Fibroblast of lung (primary cell): ENCODE data around the gene POFUT2. TPM values are rescaled to one million over a fixed set of nuclear protein-coding genes. Genes with fewer than 3 reads are reported as not detected.

Source experiments
- DNase-seq, 2 donors: peaks; one replicate each; pipeline versions ENCODE4 v3.0.0 to v3.0.0-alpha.2; 2010; ENCODE audit warnings: low read depth in 2 of 2
- H2AFZ ChIP-seq: 2 replicates; pipeline ENCODE4 v1.5.1; 2012; ENCODE audit warnings: low read length, control low read depth, inconsistent platforms
- H3K27ac ChIP-seq: 2 replicates; pipeline ENCODE4 v1.5.1; 2011; ENCODE audit warnings: low read length, control low read depth; ENCODE audit not compliant: insufficient read depth
- H3K27me3 ChIP-seq: 2 replicates; pipeline ENCODE4 v1.5.1; 2011; ENCODE audit warnings: mild to moderate bottlenecking, low read length; ENCODE audit not compliant: control insufficient read depth, insufficient read depth
- H3K36me3 ChIP-seq: 2 replicates; pipeline ENCODE4 v1.5.1; 2011; ENCODE audit warnings: low read length; ENCODE audit not compliant: control insufficient read depth, insufficient read depth
- H3K4me1 ChIP-seq: 2 replicates; pipeline ENCODE4 v1.5.1; 2011; ENCODE audit warnings: low read length; ENCODE audit not compliant: control insufficient read depth, insufficient read depth; ENCODE audit errors: extremely low read depth
- H3K4me2 ChIP-seq: 2 replicates; pipeline ENCODE4 v1.5.1; 2011; ENCODE audit warnings: low read length, control low read depth; ENCODE audit not compliant: insufficient read depth; ENCODE audit errors: extremely low read depth
- H3K4me3 ChIP-seq, 4 experiments: fragments of 200-600 bp in 1 of 4; sonication (generic) in 1 of 4; replicated peaks in 1 of 4; 2 replicates each; pipeline ENCODE4 v1.5.1; 2011 to 2016; ENCODE audit warnings: low read length in 4 of 4, low read depth in 3 of 4, mild to moderate bottlenecking in 3 of 4, control low read depth in 2 of 4, inconsistent platforms in 1 of 4, mixed read lengths in 1 of 4; ENCODE audit not compliant: insufficient read depth in 1 of 4; ENCODE audit errors: control extremely low read depth in 1 of 4
- H3K79me2 ChIP-seq: 2 replicates; pipeline ENCODE4 v1.5.1; 2012; ENCODE audit warnings: mild to moderate bottlenecking, low read length, inconsistent platforms; ENCODE audit not compliant: control insufficient read depth, insufficient read depth
- H3K9ac ChIP-seq: 2 replicates; pipeline ENCODE4 v1.5.1; 2011; ENCODE audit warnings: mild to moderate bottlenecking, low read length, control low read depth; ENCODE audit not compliant: insufficient read depth
- H3K9me3 ChIP-seq: 2 replicates; pipeline ENCODE4 v1.5.1; 2012; ENCODE audit warnings: low read depth, low read length; ENCODE audit not compliant: control insufficient read depth, insufficient read depth
- H4K20me1 ChIP-seq: 2 replicates; pipeline ENCODE4 v1.5.1; 2011; ENCODE audit warnings: low read length; ENCODE audit not compliant: control insufficient read depth, insufficient read depth; ENCODE audit errors: extremely low read depth
- CTCF ChIP-seq, 2 donors: IDR thresholded peaks in 1 of 2; conservative IDR thresholded peaks in 1 of 2; 1 replicate in 1 of 2; 2 replicates in 1 of 2; pipeline ENCODE4 v1.5.1; 2011 to 2012; ENCODE audit warnings: low read length in 2 of 2, control low read depth in 1 of 2, inconsistent platforms in 1 of 2, low read depth in 1 of 2, mild to moderate bottlenecking in 1 of 2
- EZH2 ChIP-seq: IDR thresholded peaks from 2 replicates; pipeline ENCODE4 v1.5.1; 2012; ENCODE audit warnings: low read length, control low read depth, mild to moderate bottlenecking; ENCODE audit errors: missing control alignments
- polyA plus RNA-seq, 2 donors: library from polyadenylated mRNA; depleted of rRNA in 1 of 2; stranded (reverse) in 1 of 2; unstranded in 1 of 2; fragments of >200 nt; gene quantifications; 2 replicates each; pipeline ENCODE4 v1.2.1, GENCODE V29; 2011 to 2012; ENCODE audit warnings: missing spikeins in 1 of 2
- total RNA-seq: library from RNA; depleted of rRNA; stranded (reverse); fragments of >200 nt; gene quantifications from 2 replicates; pipeline ENCODE4 v1.2.1, GENCODE V29; 2014

The POFUT2 gene
- total and polyA plus RNA-seq, 2 donors (not counting 1 experiment from before 2014, with no cell fraction given), result 56.0 to 60.3 TPM

- Histone ChIP-seq H3K27ac (peak overlapping the region; percentile 100), H3K9me3 (no peaks in the 10 kb centered on the region), H2AFZ (peak overlapping the region; percentile 9), H3K36me3 (peaks cover 3% of the 10 kb centered on the region), H3K4me3 (peak overlapping the region in 1 of 4 experiments; percentile 30), H3K27me3 (no peaks in the 10 kb centered on the region), H3K4me2 (peak overlapping the region; percentile 72), H3K79me2 (no peaks in the 10 kb centered on the region), H3K4me1 (peaks cover 36% of the 10 kb centered on the region), H3K9ac (peak overlapping the region; percentile 92), H4K20me1 (no peaks in the 10 kb centered on the region)
- DNase-seq, result peak; percentile 99 to 100
- TF ChIP-seq EZH2 (no peak), CTCF (conservative IDR thresholded peaks at IDR 0.05 in 1 of 2, IDR thresholded peaks at IDR 0.05 in 1 of 2; ENCODE audit: low read depth in 1 of 2, low read length in 2 of 2) (no peak)
Measured at GRCh38 chr21:45294509-45295291, 7.0 kb upstream of the POFUT2 start.

GRCh38 chr21:45293726-45294401 lies 6.2 kb upstream of the POFUT2 start:
- TF ChIP-seq CTCF (conservative IDR thresholded peaks at IDR 0.05 in 1 of 2, IDR thresholded peaks at IDR 0.05 in 1 of 2; ENCODE audit: low read depth in 1 of 2, low read length in 2 of 2) (no peak), EZH2 (no peak)
- Histone ChIP-seq H3K4me3 (peak overlapping the region in 1 of 4 experiments; percentile 30), H3K4me2 (peak overlapping the region; percentile 72), H3K9ac (peak overlapping the region; percentile 92), H3K9me3 (no peaks in the 10 kb centered on the region), H2AFZ (no peak overlapping the region), H3K79me2 (no peaks in the 10 kb centered on the region), H3K36me3 (peaks cover 3% of the 10 kb centered on the region), H3K4me1 (peaks cover 36% of the 10 kb centered on the region), H4K20me1 (no peaks in the 10 kb centered on the region), H3K27ac (peak overlapping the region; percentile 100), H3K27me3 (no peaks in the 10 kb centered on the region)
- no peak for DNase-seq

GRCh38 chr21:45293220-45293725 lies 5.6 kb upstream of the POFUT2 start:
- TF ChIP-seq EZH2, result no peak
- no peak for TF ChIP-seq CTCF (conservative IDR thresholded peaks at IDR 0.05 in 1 of 2, IDR thresholded peaks at IDR 0.05 in 1 of 2; ENCODE audit: low read depth in 1 of 2, low read length in 2 of 2)
- Histone ChIP-seq H3K79me2 (no peaks in the 10 kb centered on the region), H3K9ac (peak overlapping the region; percentile 92), H3K36me3 (peaks cover 3% of the 10 kb centered on the region), H4K20me1 (no peaks in the 10 kb centered on the region), H3K27ac (peak overlapping the region; percentile 100), H3K9me3 (no peaks in the 10 kb centered on the region), H3K4me3 (no peak overlapping the region), H3K4me1 (peaks cover 36% of the 10 kb centered on the region), H2AFZ (no peak overlapping the region), H3K4me2 (peak overlapping the region; percentile 2), H3K27me3 (no peaks in the 10 kb centered on the region)
- DNase-seq, result peak in 1 of 2 donors; percentile 38
